MCF 10A (cell line): ENCODE measurements around the gene THBD. TPM values are rescaled to one million over a fixed set of nuclear protein-coding genes. Genes with fewer than 3 reads are reported as not detected.

ENCODE experiments used
- BruUV-seq: library from RNA; stranded (reverse); fragments of 400-500 nt; replicated peaks from 2 replicates; lab custom pipeline; 2021; lab: Mats Ljungman, UMichigan
- CTCF ChIA-PET: fragments of 300-600 bp; sonication (Branson Sonifier 250); formaldehyde crosslinking; extraction: SDS; loops from one replicate; lab custom pipeline; 2021; ENCODE audit warnings: antibody characterized with exemption, inconsistent platforms; lab: Yijun Ruan, JAX
- POLR2A ChIA-PET: fragments of 300-600, 350-650 bp; sonication (Branson Sonifier 250); formaldehyde crosslinking; extraction: SDS; loops from one replicate; lab custom pipeline; 2020; ENCODE audit warnings: antibody characterized with exemption, inconsistent platforms; lab: Yijun Ruan, JAX
- DNase-seq: peaks from one replicate; pipeline ENCODE4 v3.0.0-alpha.2; 2018; ENCODE audit not compliant: unreplicated experiment
- H3K27ac Mint-ChIP-seq: one replicate; pipeline ENCODE4 v1.8.0; 2022; ENCODE audit warnings: mild to moderate bottlenecking, low read depth, mixed read lengths; ENCODE audit not compliant: unreplicated experiment
- H3K27me3 Mint-ChIP-seq: one replicate; pipeline ENCODE4 v1.8.0; 2022; ENCODE audit warnings: mixed read lengths; ENCODE audit not compliant: insufficient read depth, unreplicated experiment
- H3K36me3 Mint-ChIP-seq: one replicate; pipeline ENCODE4 v1.8.0; 2022; ENCODE audit warnings: mild to moderate bottlenecking, moderate library complexity, mixed read lengths; ENCODE audit not compliant: insufficient read depth, unreplicated experiment
- H3K4me1 Mint-ChIP-seq: one replicate; pipeline ENCODE4 v1.8.0; 2022; ENCODE audit warnings: mixed read lengths; ENCODE audit not compliant: insufficient read depth, unreplicated experiment
- H3K4me3 Mint-ChIP-seq: one replicate; pipeline ENCODE4 v1.8.0; 2022; ENCODE audit warnings: mild to moderate bottlenecking, moderate library complexity, mixed read lengths; ENCODE audit not compliant: unreplicated experiment
- H3K9me3 Mint-ChIP-seq: one replicate; pipeline ENCODE4 v1.8.0; 2022; ENCODE audit warnings: mixed read lengths; ENCODE audit not compliant: unreplicated experiment
- intact Hi-C: fragments of 100-400 bp; cut with micrococcal nuclease; formaldehyde crosslinking; loops from 2 replicates; pipeline ENCODE4 v1.14.1; 2022
- total RNA-seq: library from RNA; stranded (reverse); gene quantifications from 2 replicates; pipeline ENCODE4 v1.2.3, GENCODE V29; 2022
- TF ChIP-seq, protein P1 (sequence below): fragments of 200-600 bp; IDR thresholded peaks from one replicate; pipeline ENCODE4 v1.8.0; 2022; ENCODE audit warnings: antibody characterized with exemption, mild to moderate bottlenecking; ENCODE audit not compliant: unreplicated experiment

THBD gene
- total RNA-seq, 1 experiment from 2014 or later = 15.4 TPM

DNA sequence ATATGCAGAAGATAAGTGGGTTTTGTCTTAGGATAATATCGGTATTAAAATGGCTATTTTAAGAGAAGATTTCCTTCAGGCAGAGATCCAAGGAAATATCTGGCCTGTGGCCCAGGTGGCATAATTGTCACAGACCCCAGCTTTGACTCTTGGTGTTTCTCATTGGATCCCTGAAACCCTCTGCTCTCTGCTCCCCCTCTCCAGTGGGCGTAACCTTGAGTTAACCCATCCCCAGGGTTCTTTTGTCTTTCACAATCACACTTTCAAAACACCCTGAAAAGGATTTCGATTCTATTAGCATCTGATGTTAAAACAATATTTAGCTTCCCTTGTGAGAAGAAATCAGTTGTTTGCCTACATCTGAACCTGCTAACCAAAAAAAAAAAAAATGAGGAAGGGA lies 7.2 kb downstream of the THBD start:
- no TSS peak for BruUV-seq
- Mint-ChIP-seq H3K27ac (no peak overlapping the region), H3K4me1 (peaks cover 33% of the 10 kb centered on the region), H3K9me3 (no peaks in the 10 kb centered on the region), H3K4me3 (no peak overlapping the region), H3K36me3 (no peaks in the 10 kb centered on the region), H3K27me3 (no peaks in the 10 kb centered on the region)
- no peak for DNase-seq
- ChIA-PET CTCF (interaction anchor here (0.7 to 2.3 kb wide), 6 partner anchors 9 to 350 kb away, joined by 3 to 8 read pairs (median 7); no protein-coding TSS in a partner anchor), POLR2A (interaction anchor here (0.7 to 1.1 kb wide), 2 partner anchors 32 to 122 kb away, joined by 3 read pairs; no protein-coding TSS in a partner anchor)
- intact Hi-C loops = no loop called here
- TF ChIP-seq, protein P1, sequence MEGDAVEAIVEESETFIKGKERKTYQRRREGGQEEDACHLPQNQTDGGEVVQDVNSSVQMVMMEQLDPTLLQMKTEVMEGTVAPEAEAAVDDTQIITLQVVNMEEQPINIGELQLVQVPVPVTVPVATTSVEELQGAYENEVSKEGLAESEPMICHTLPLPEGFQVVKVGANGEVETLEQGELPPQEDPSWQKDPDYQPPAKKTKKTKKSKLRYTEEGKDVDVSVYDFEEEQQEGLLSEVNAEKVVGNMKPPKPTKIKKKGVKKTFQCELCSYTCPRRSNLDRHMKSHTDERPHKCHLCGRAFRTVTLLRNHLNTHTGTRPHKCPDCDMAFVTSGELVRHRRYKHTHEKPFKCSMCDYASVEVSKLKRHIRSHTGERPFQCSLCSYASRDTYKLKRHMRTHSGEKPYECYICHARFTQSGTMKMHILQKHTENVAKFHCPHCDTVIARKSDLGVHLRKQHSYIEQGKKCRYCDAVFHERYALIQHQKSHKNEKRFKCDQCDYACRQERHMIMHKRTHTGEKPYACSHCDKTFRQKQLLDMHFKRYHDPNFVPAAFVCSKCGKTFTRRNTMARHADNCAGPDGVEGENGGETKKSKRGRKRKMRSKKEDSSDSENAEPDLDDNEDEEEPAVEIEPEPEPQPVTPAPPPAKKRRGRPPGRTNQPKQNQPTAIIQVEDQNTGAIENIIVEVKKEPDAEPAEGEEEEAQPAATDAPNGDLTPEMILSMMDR = no peak

DNA sequence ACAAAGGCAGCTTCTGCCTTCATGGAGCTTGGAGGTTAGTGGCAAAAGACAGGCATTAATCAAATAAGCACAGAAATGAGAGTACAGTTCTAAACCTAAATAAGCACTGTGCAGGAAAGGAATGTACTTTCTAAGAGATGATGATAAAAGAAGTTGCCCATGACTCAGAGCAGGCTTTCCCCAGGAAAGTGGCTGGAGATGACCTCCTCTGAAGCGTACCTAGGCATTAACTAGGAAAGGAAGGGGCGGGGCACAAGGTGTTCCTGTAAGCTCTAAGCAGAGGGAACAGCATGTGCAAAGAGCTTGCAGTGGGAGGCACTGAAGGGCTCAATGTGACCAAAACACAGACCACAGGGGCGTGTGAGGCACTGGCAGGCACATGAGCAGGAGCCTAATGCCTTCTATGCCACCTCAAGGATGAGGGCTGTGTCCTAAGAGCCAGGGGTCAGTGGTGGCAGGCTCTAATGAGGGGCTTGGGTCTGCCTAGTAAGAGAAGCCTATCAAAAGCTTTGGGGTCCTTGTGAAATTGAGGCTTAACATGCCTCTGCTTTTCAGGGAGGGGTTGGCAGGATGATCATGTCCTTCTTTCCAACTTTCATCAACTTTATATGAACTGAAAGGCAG lies 9.5 kb downstream of the THBD start:
- no peak overlapping the region for H3K27ac Mint-ChIP-seq
- H3K4me3 Mint-ChIP-seq = no peak overlapping the region
- intact Hi-C loops = no loop called here
- peak; percentile 42 for DNase-seq
- H3K9me3 Mint-ChIP-seq = no peaks in the 10 kb centered on the region
- H3K27me3 Mint-ChIP-seq = no peaks in the 10 kb centered on the region
- peaks cover 21% of the 10 kb centered on the region for H3K4me1 Mint-ChIP-seq
- H3K36me3 Mint-ChIP-seq = no peaks in the 10 kb centered on the region
- POLR2A ChIA-PET = interaction anchor here (0.7 to 1.4 kb wide), 2 partner anchors 10 to 297 kb away, joined by 3 read pairs; no protein-coding TSS in a partner anchor
- CTCF ChIA-PET = interaction anchor here (0.6 kb wide), 1 partner anchor 355 kb away, joined by 3 read pairs; no protein-coding TSS in a partner anchor
- TF ChIP-seq, protein P1 = no peak
- no TSS peak for BruUV-seq

DNA sequence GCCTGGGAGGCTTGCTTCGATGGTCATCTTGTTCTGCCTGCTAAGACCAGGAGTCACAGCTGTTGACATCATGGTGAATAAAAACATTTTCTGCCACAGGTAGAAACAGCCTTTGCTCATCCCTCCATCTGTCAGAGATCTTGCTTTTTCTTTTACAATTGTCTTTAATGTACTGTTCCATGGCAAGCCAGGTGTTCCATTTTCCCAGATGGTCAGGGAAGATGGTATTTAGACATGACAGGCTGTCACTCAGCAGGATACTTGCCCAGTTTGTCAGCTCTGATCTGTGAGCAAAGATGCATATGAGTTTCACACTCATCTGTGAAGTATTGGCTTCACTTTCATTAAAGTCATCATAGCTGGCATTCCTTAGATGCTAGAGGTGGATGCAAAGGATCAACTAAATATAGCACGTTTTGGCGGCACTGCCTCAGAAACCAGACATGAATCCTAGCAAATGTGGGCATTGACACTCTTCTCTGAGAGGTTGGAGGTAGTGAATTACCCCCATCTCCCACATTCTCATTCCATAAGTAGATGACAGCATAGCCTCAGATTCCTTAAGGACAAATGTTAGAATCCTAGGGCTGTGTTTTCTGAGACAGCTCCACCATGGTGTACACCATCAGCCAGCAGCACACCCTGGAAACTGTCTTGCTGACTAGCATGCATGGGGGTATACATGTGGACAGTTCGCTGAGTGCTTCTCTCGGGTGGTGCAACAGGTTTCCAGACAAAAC lies 10.2 kb downstream of the THBD start:
- intact Hi-C loops = no loop called here
- no peak overlapping the region for H3K4me3 Mint-ChIP-seq
- ChIA-PET CTCF (interaction anchor here (0.5 to 2.9 kb wide), 5 partner anchors 12 to 355 kb away, joined by 3 to 10 read pairs (median 4); no protein-coding TSS in a partner anchor), POLR2A (interaction anchor here (0.6 to 1.4 kb wide), 4 partner anchors 9 to 296 kb away, joined by 3 read pairs; no protein-coding TSS in a partner anchor)
- no peaks in the 10 kb centered on the region for H3K9me3 Mint-ChIP-seq
- peaks cover 19% of the 10 kb centered on the region for H3K4me1 Mint-ChIP-seq
- H3K27me3 Mint-ChIP-seq = no peaks in the 10 kb centered on the region
- H3K27ac Mint-ChIP-seq = no peak overlapping the region
- H3K36me3 Mint-ChIP-seq = no peaks in the 10 kb centered on the region
- TF ChIP-seq, protein P1 = no peak
- DNase-seq = no peak
- BruUV-seq = no TSS peak

DNA sequence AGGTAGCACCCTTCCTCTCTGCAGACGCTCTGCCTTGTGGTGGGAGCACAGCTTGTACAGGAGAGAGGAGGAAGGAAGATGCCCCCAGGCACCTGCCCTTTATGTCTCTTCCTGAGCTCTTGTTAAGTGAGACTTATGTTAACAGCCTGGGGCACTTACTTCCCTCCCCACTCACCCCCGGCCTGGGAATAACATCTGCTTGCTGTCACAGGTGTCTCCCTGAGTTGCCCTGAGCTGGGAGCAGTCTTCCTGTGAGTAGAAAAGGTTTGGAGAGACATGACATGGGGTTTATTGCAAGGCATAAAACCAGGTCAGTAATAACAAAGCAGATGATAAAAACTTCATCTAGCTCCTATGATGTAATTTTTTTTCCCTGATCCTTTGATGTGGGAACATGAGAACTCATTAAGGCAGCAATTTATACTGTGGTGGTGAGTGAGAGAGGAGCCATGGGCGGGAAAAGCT lies 12.4 kb downstream of the THBD start:
- Mint-ChIP-seq H3K9me3 (no peaks in the 10 kb centered on the region), H3K4me3 (no peak overlapping the region), H3K4me1 (peaks cover 14% of the 10 kb centered on the region), H3K27ac (no peak overlapping the region), H3K27me3 (no peaks in the 10 kb centered on the region), H3K36me3 (no peaks in the 10 kb centered on the region)
- ChIA-PET CTCF (interaction anchor here (1.3 to 2.9 kb wide), 2 partner anchors 345 to 347 kb away, joined by 3 to 10 read pairs; no protein-coding TSS in a partner anchor), POLR2A (interaction anchor here (1.2 to 1.8 kb wide), 3 partner anchors 9 to 35 kb away, joined by 3 to 9 read pairs (median 3); no protein-coding TSS in a partner anchor)
- DNase-seq = no peak
- BruUV-seq = no TSS peak
- TF ChIP-seq, protein P1 = no peak
- intact Hi-C loops = no loop called here
